Parathyroid adenoma (tissue), 2 donors: ENCODE results near the gene NPPA.

Source experiments
- H2AFZ ChIP-seq: fragments of 300-600 bp; sonication (generic); one replicate; pipeline ENCODE4 v1.7.0; 2017; ENCODE audit warnings: antibody characterized with exemption, mild to moderate bottlenecking
- H3K27ac ChIP-seq: fragments of 300-600 bp; sonication (generic); one replicate; pipeline ENCODE4 v1.7.0; 2017
- H3K27me3 ChIP-seq: fragments of 300-600 bp; sonication (generic); one replicate; pipeline ENCODE4 v1.7.0; 2017; ENCODE audit warnings: low read length; ENCODE audit not compliant: control insufficient read depth, insufficient read depth
- H3K36me3 ChIP-seq: fragments of 300-600 bp; sonication (generic); one replicate; pipeline ENCODE4 v1.7.0; 2017; ENCODE audit warnings: low read length; ENCODE audit not compliant: control insufficient read depth, insufficient read depth
- H3K4me1 ChIP-seq: fragments of 300-600 bp; sonication (generic); one replicate; pipeline ENCODE4 v1.7.0; 2017; ENCODE audit warnings: control low read depth
- H3K4me2 ChIP-seq: fragments of 300-600 bp; sonication (generic); one replicate; pipeline ENCODE4 v1.7.0; 2017; ENCODE audit warnings: low read length
- H3K4me3 ChIP-seq: fragments of 300-600 bp; sonication (generic); one replicate; pipeline ENCODE4 v1.7.0; 2017; ENCODE audit warnings: low read depth, low read length
- H3K79me2 ChIP-seq: fragments of 300-600 bp; sonication (generic); one replicate; pipeline ENCODE4 v1.7.0; 2017; ENCODE audit warnings: control low read depth
- H3K9ac ChIP-seq: fragments of 300-600 bp; sonication (generic); one replicate; pipeline ENCODE4 v1.7.0; 2017; ENCODE audit warnings: mild to moderate bottlenecking
- H3K9me3 ChIP-seq: fragments of 300-600 bp; sonication (generic); one replicate; pipeline ENCODE4 v1.7.0; 2017; ENCODE audit warnings: low read length; ENCODE audit not compliant: control insufficient read depth
- TF ChIP-seq, protein P1 (sequence below): fragments of 300-600 bp; sonication (generic); IDR thresholded peaks from one replicate; pipeline ENCODE4 v1.7.0; 2017; ENCODE audit warnings: antibody characterized with exemption, mild to moderate bottlenecking
- donor health status: primary hyperparathyroidism.

Gene NPPA

GRCh38 chr1:11857164-11857851 lies 9.7 kb upstream of the NPPA start:
- H3K4me3 ChIP-seq, result no peak overlapping the region
- no peaks in the 10 kb centered on the region for H3K27me3 ChIP-seq
- TF ChIP-seq, protein P1, sequence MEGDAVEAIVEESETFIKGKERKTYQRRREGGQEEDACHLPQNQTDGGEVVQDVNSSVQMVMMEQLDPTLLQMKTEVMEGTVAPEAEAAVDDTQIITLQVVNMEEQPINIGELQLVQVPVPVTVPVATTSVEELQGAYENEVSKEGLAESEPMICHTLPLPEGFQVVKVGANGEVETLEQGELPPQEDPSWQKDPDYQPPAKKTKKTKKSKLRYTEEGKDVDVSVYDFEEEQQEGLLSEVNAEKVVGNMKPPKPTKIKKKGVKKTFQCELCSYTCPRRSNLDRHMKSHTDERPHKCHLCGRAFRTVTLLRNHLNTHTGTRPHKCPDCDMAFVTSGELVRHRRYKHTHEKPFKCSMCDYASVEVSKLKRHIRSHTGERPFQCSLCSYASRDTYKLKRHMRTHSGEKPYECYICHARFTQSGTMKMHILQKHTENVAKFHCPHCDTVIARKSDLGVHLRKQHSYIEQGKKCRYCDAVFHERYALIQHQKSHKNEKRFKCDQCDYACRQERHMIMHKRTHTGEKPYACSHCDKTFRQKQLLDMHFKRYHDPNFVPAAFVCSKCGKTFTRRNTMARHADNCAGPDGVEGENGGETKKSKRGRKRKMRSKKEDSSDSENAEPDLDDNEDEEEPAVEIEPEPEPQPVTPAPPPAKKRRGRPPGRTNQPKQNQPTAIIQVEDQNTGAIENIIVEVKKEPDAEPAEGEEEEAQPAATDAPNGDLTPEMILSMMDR, result no peak
- no peaks in the 10 kb centered on the region for H3K4me1 ChIP-seq
- H3K79me2 ChIP-seq, result no peaks in the 10 kb centered on the region
- no peak overlapping the region for H3K9ac ChIP-seq
- no peak overlapping the region for H3K27ac ChIP-seq
- H3K9me3 ChIP-seq, result no peaks in the 10 kb centered on the region
- no peak overlapping the region for H2AFZ ChIP-seq
- no peaks in the 10 kb centered on the region for H3K36me3 ChIP-seq
- no peak overlapping the region for H3K4me2 ChIP-seq

DNA sequence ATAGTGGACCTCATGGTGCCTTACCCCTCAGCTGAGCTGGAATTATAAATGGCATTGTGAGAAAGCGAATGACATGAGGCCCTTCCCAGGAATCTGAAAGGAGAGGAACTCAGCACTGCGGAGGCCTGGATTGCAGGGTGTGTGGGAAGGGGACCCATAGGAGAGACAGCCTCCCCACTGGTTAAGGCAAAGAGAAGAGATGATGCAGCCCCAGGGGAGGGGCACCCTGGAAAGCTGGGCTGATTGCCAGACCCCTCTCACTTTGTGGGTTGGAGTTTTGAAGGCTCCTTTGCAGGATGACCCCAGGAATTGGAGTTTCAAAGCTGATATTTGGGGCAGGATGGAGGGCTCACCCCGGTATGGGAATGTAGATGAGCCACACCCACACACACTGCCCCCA lies 9.1 kb upstream of the NPPA start:
- Histone ChIP-seq H2AFZ (no peak overlapping the region), H3K79me2 (no peaks in the 10 kb centered on the region), H3K27ac (no peak overlapping the region), H3K36me3 (no peaks in the 10 kb centered on the region), H3K9ac (no peak overlapping the region), H3K27me3 (no peaks in the 10 kb centered on the region), H3K9me3 (no peaks in the 10 kb centered on the region), H3K4me1 (no peaks in the 10 kb centered on the region), H3K4me2 (no peak overlapping the region), H3K4me3 (no peak overlapping the region)
- TF ChIP-seq, protein P1, result no peak

- Histone ChIP-seq H3K27ac (no peak overlapping the region), H3K36me3 (no peaks in the 10 kb centered on the region), H3K4me1 (no peaks in the 10 kb centered on the region), H3K27me3 (no peaks in the 10 kb centered on the region), H3K9me3 (no peaks in the 10 kb centered on the region), H2AFZ (no peak overlapping the region), H3K4me2 (no peak overlapping the region), H3K4me3 (no peak overlapping the region), H3K9ac (no peak overlapping the region), H3K79me2 (no peaks in the 10 kb centered on the region)
- TF ChIP-seq, protein P1, result no peak
Observed at GRCh38 chr1:11855430-11855829, 7.8 kb upstream of the NPPA start.

DNA sequence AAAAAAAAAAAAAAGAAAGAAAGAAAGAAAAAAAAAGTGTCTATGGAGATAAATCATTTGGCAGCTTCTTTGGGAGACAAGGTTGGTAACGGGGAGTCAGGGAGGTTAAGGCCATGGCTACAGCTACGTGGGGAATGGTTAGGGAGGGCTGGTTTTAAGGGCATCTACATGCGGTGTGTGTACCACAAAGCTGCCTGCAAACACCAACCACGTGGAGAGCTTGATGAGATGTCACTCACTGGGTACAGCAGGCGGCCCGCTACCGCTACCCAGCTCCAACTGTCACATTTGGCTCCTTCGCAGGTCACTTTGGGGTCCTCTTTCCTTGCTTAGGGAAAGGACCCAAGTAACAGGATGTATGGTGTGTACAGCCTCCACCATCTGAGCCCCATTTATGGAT lies 6.9 kb upstream of the NPPA start:
- Histone ChIP-seq H3K4me2 (no peak overlapping the region), H3K36me3 (no peaks in the 10 kb centered on the region), H3K27ac (no peak overlapping the region), H3K9me3 (no peaks in the 10 kb centered on the region), H3K9ac (no peak overlapping the region), H3K4me3 (no peak overlapping the region), H3K79me2 (no peaks in the 10 kb centered on the region), H2AFZ (no peak overlapping the region), H3K27me3 (no peaks in the 10 kb centered on the region), H3K4me1 (no peaks in the 10 kb centered on the region)
- TF ChIP-seq, protein P1, result no peak

- H3K36me3 ChIP-seq, result no peaks in the 10 kb centered on the region
- H3K9me3 ChIP-seq, result no peaks in the 10 kb centered on the region
- H3K4me2 ChIP-seq, result no peak overlapping the region
- no peaks in the 10 kb centered on the region for H3K4me1 ChIP-seq
- H3K27me3 ChIP-seq, result no peaks in the 10 kb centered on the region
- no peak overlapping the region for H3K4me3 ChIP-seq
- no peak overlapping the region for H3K9ac ChIP-seq
- no peak overlapping the region for H2AFZ ChIP-seq
- no peak overlapping the region for H3K27ac ChIP-seq
- no peaks in the 10 kb centered on the region for H3K79me2 ChIP-seq
- TF ChIP-seq, protein P1, result no peak
Observed at GRCh38 chr1:11851180-11851579, 3.6 kb upstream of the NPPA start.
